ENCODE results near the gene MEGF11. TPM values are rescaled to one million over a fixed set of nuclear protein-coding genes. Genes with fewer than 3 reads are reported as not detected.
A peak's percentile ranks its signal among the peaks of the same experiment; 100 is the strongest.

MEGF11 gene
- total RNA-seq, 1 donor from 2014 or later, result 0.06 TPM

DNA sequence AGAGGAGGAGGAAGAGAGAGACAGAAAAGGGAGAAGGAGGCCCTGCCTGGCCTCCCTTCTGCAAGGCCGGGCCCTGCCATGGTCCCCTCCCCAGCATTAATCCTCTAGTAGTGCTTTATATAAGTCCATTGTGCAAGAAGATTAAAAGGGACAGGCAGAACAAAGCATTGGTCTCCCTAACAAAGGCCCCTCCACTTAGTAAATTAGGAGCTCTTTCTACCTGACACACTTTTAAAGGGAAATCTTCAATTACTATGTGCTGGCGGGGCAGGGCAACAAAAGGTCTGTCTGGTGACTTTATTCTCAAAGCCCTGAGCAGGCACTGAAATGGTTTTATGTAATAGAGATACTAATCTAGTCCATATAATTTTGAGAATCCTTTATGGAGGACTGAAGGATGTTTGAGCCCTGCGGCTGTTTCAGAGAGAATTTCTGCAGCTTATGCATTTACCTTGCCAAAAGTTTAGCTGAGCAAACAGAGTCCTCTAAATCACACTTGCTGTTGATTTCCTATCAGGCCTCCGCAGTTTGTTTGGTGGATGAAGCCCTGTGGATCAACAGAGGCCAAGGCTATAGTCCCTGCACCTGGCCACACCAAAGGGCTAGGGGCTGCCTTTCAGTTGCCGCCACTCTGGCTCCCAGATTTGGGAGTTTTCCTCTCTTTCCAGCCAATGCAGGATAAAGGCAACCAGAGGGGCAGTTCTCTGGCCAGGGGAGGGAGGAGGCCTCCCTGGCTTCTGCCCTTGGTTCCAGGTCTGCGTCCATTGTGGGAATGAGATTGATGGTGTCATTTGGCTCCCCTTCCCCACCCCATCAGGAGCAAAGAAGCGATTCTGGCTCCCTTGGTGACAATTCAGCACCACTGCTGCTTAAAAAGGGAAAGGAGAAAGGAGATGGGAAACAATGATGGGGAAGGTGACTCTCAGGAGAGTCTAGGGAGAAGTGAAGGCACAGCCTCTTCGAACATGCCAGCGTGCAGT, 148.0 kb downstream of the MEGF11 start:
- Histone ChIP-seq H3F3A (ENCODE audit: low read depth) (peaks cover 38% of the 10 kb centered on the region), H2AFZ (replicated peaks) (no peak overlapping the region), H3K4me3 (peak overlapping the region; percentile 19), H3K79me2 (ENCODE audit: low read depth) (no peaks in the 10 kb centered on the region), H3K9ac (no peak overlapping the region), H3K4me2 (peak overlapping the region; percentile 68), H4K20me1 (ENCODE audit: low read depth) (peaks cover 32% of the 10 kb centered on the region), H3K27ac (no peak overlapping the region), H3K36me3 (no peaks in the 10 kb centered on the region), H3K27me3 (peaks cover 18% of the 10 kb centered on the region), H3K9me3 (ENCODE audit: low read depth) (no peaks in the 10 kb centered on the region), H3K4me1 (peaks cover 65% of the 10 kb centered on the region)
- H3K27ac Mint-ChIP-seq, result no peak overlapping the region
- H3K4me3 Mint-ChIP-seq, result no peak overlapping the region
- no peaks in the 10 kb centered on the region for H3K36me3 Mint-ChIP-seq
- peaks cover 14% of the 10 kb centered on the region for H3K27me3 Mint-ChIP-seq (ENCODE audit: insufficient read depth, low read depth)
- H3K4me1 Mint-ChIP-seq, result peaks cover 61% of the 10 kb centered on the region
- H3K9me3 Mint-ChIP-seq, result no peaks in the 10 kb centered on the region
- peak; percentile 94 for TF ChIP-seq EZH2phosphoT487 (IDR thresholded peaks at IDR 0.05)
- no peak for TF ChIP-seq EZH2 (IDR thresholded peaks at IDR 0.05)
- TF ChIP-seq CTCF (IDR thresholded peaks at IDR 0.05), result no peak
- DNase-seq (ENCODE audit: low spot score), result peak; percentile 87

- Mint-ChIP-seq H3K36me3 (no peaks in the 10 kb centered on the region), H3K4me1 (peaks cover 58% of the 10 kb centered on the region), H3K4me3 (no peak overlapping the region), H3K27ac (no peak overlapping the region), H3K9me3 (no peaks in the 10 kb centered on the region), H3K27me3 (ENCODE audit: insufficient read depth, low read depth) (peaks cover 15% of the 10 kb centered on the region)
- H3K79me2 ChIP-seq (ENCODE audit: low read depth), result no peaks in the 10 kb centered on the region
- no peaks in the 10 kb centered on the region for H3K9me3 ChIP-seq (ENCODE audit: low read depth)
- no peak overlapping the region for H3K4me3 ChIP-seq
- no peak overlapping the region for H3K27ac ChIP-seq
- H3K36me3 ChIP-seq, result no peaks in the 10 kb centered on the region
- no peak for TF ChIP-seq CTCF (IDR thresholded peaks at IDR 0.05)
- TF ChIP-seq EZH2phosphoT487 (IDR thresholded peaks at IDR 0.05), result no peak
- TF ChIP-seq EZH2 (IDR thresholded peaks at IDR 0.05), result no peak
- H4K20me1 ChIP-seq (ENCODE audit: low read depth), result peaks cover 32% of the 10 kb centered on the region
- H3K4me1 ChIP-seq, result peaks cover 67% of the 10 kb centered on the region
- H2AFZ ChIP-seq (replicated peaks), result no peak overlapping the region
- H3F3A ChIP-seq (ENCODE audit: low read depth), result peaks cover 41% of the 10 kb centered on the region
- no peak for DNase-seq (ENCODE audit: low spot score)
- peaks cover 18% of the 10 kb centered on the region for H3K27me3 ChIP-seq
- H3K9ac ChIP-seq, result no peak overlapping the region
- no peak overlapping the region for H3K4me2 ChIP-seq
These were observed 150.3 kb downstream of the MEGF11 start for GRCh38 chr15:66103293-66103590.

GRCh38 chr15:66102563-66103292, 150.8 kb downstream of the MEGF11 start:
- peaks cover 18% of the 10 kb centered on the region for H3K27me3 ChIP-seq
- H3K27ac Mint-ChIP-seq, result no peak overlapping the region
- H3K27me3 Mint-ChIP-seq (ENCODE audit: insufficient read depth, low read depth), result peaks cover 13% of the 10 kb centered on the region
- no peak overlapping the region for H3K4me3 Mint-ChIP-seq
- TF ChIP-seq EZH2 (IDR thresholded peaks at IDR 0.05) (no peak), EZH2phosphoT487 (IDR thresholded peaks at IDR 0.05) (no peak), CTCF (IDR thresholded peaks at IDR 0.05) (no peak)
- peaks cover 60% of the 10 kb centered on the region for H3K4me1 Mint-ChIP-seq
- DNase-seq (ENCODE audit: low spot score), result no peak
- no peaks in the 10 kb centered on the region for H3K9me3 Mint-ChIP-seq
- H3K36me3 ChIP-seq, result no peaks in the 10 kb centered on the region
- peaks cover 66% of the 10 kb centered on the region for H3K4me1 ChIP-seq
- H3K4me2 ChIP-seq, result no peak overlapping the region
- peaks cover 32% of the 10 kb centered on the region for H4K20me1 ChIP-seq (ENCODE audit: low read depth)
- H3K9me3 ChIP-seq (ENCODE audit: low read depth), result no peaks in the 10 kb centered on the region
- H3K27ac ChIP-seq, result no peak overlapping the region
- no peak overlapping the region for H2AFZ ChIP-seq (replicated peaks)
- H3K79me2 ChIP-seq (ENCODE audit: low read depth), result no peaks in the 10 kb centered on the region
- no peaks in the 10 kb centered on the region for H3K36me3 Mint-ChIP-seq
- no peak overlapping the region for H3K9ac ChIP-seq
- peaks cover 41% of the 10 kb centered on the region for H3F3A ChIP-seq (ENCODE audit: low read depth)
- H3K4me3 ChIP-seq, result no peak overlapping the region

Data from neural progenitor cell (in vitro differentiated cells).